ENCODE data around the gene ADGRL2. TPM values are rescaled to one million over a fixed set of nuclear protein-coding genes. Genes with fewer than 3 reads are reported as not detected.

ADGRL2 gene
- total RNA-seq (10 to 100 TPM; 59.4 to 83.5 (median 69.0) TPM), polyA plus RNA-seq (10 to 100 TPM; 55.0 to 66.1 TPM)
- long read RNA-seq, donor 1, partial matches to known transcripts: 2 of 21 reads
- long read RNA-seq, donor 1, other reads (novel, unspliced or antisense): 19 of 21 reads
- long read RNA-seq, donor 2, partial matches to known transcripts: 24 of 24 reads
- long read RNA-seq, donor 2, other reads (novel, unspliced or antisense): 0 of 24 reads
- long read RNA-seq, donor 3, partial matches to known transcripts: 21 of 57 reads
- long read RNA-seq, donor 3, other reads (novel, unspliced or antisense): 36 of 57 reads

DNA sequence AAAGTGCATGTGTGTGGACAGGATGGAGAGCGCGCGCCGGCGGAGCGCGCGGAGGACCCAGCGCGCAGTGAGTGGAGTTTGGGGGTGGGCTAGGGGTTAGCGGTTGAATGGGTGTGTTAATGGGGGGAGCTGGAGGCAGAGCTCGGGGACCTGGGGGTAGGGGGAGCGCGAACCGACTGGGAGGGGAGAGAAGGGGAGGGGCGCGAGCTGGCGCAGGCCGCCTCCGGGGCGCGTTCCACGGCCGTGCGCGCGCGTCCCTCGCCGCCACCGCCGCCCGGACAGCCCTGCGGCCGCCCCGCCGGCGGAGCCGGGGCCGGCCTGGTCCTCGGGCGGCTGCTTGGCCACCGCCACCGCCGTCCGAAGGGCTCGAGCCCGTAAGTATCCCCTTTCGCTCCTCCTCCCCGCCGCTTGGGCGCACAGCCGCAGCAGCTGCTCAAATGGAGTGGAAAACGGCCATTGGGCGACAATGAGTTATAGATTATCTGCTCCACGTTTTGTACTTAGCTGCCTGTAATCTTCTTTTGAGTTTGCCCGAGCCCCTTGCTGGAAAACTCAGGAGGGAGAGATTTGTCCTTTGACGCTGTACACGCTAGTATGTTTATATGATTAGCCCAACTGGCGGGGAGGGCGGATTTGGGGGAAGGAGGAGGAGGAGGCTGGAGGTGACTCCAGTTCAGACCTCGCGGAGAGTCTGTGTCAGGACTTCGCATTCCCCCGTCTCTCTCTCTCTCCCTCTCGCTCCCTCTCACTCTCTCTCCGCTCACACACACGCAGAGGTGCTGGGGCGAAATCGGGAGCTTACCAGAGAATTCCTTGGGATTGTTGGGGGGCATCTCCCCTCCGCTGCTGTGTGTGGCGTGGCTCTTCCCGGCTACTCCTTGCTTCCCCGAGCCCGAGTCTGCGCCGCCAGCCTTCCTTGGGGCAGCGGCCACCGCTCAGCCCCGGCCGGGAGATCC, at the start of gene ADGRL2:
ADGRL2 (plus strand) TSS at position 240 of the 956 bp plus-strand sequence. CDS start 36,051 bp downstream, outside the sequence.
- Histone ChIP-seq H3K4me1 (ENCODE audit: insufficient read depth) (no peaks in the 10 kb centered on the region), H3K4me3 (peak within 1 kb of the TSS; percentile 49), H3K9me3 (no peaks in the 10 kb centered on the region), H3K27ac (peak within 1 kb of the TSS; percentile 92 to 96), H3K36me3 (no peaks in the 10 kb centered on the region), H3K27me3 (no peaks in the 10 kb centered on the region)
- peak; percentile 71 for TF ChIP-seq POLR2A (IDR thresholded peaks at IDR 0.05)
- TF ChIP-seq, protein P1, sequence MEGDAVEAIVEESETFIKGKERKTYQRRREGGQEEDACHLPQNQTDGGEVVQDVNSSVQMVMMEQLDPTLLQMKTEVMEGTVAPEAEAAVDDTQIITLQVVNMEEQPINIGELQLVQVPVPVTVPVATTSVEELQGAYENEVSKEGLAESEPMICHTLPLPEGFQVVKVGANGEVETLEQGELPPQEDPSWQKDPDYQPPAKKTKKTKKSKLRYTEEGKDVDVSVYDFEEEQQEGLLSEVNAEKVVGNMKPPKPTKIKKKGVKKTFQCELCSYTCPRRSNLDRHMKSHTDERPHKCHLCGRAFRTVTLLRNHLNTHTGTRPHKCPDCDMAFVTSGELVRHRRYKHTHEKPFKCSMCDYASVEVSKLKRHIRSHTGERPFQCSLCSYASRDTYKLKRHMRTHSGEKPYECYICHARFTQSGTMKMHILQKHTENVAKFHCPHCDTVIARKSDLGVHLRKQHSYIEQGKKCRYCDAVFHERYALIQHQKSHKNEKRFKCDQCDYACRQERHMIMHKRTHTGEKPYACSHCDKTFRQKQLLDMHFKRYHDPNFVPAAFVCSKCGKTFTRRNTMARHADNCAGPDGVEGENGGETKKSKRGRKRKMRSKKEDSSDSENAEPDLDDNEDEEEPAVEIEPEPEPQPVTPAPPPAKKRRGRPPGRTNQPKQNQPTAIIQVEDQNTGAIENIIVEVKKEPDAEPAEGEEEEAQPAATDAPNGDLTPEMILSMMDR (IDR thresholded peaks at IDR 0.05): no peak
- DNase-seq: peak; percentile 83 to 89 (median 86)
- intact Hi-C loops (cut with DNase I): loop anchor here in 1 of 4 donors (5.0 kb wide), 1 partner anchor 489 kb away; no protein-coding TSS in a partner anchor
- WGBS, 3 donors: 0% methylated on average over 66 to 81 of the region's 81 CpGs

- no peaks in the 10 kb centered on the region for H3K36me3 ChIP-seq
- DNase-seq: no peak
- H3K4me3 ChIP-seq: no peak overlapping the region
- intact Hi-C loops (cut with DNase I): no loop called here
- WGBS, 3 donors: 77 to 94% (median 90%) methylated on average over 2 of the region's 2 CpGs
- TF ChIP-seq EP300 (IDR thresholded peaks at IDR 0.05) (no peak), POLR2A (IDR thresholded peaks at IDR 0.05) (no peak)
- TF ChIP-seq, protein P1 (IDR thresholded peaks at IDR 0.05): no peak
- H3K27ac ChIP-seq: no peak overlapping the region
- H3K9me3 ChIP-seq: no peaks in the 10 kb centered on the region
- no peaks in the 10 kb centered on the region for H3K4me1 ChIP-seq (ENCODE audit: insufficient read depth)
- H3K27me3 ChIP-seq: no peaks in the 10 kb centered on the region
Observed at GRCh38 chr1:81752840-81753239, 47.9 kb upstream of the ADGRL2 start.

GRCh38 chr1:81754424-81754823, 46.3 kb upstream of the ADGRL2 start:
- Histone ChIP-seq H3K4me3 (no peak overlapping the region), H3K36me3 (no peaks in the 10 kb centered on the region), H3K4me1 (ENCODE audit: insufficient read depth) (no peaks in the 10 kb centered on the region), H3K9me3 (no peaks in the 10 kb centered on the region), H3K27me3 (no peaks in the 10 kb centered on the region), H3K27ac (no peak overlapping the region)
- TF ChIP-seq POLR2A (IDR thresholded peaks at IDR 0.05): no peak
- TF ChIP-seq, protein P1 (IDR thresholded peaks at IDR 0.05): no peak
- no peak for TF ChIP-seq EP300 (IDR thresholded peaks at IDR 0.05)
- no peak for DNase-seq
- intact Hi-C loops (cut with DNase I): no loop called here

GRCh38 chr1:81756872-81757271, 43.9 kb upstream of the ADGRL2 start:
- DNase-seq: no peak
- H3K36me3 ChIP-seq: no peaks in the 10 kb centered on the region
- TF ChIP-seq EP300 (IDR thresholded peaks at IDR 0.05) (no peak), POLR2A (IDR thresholded peaks at IDR 0.05) (no peak)
- TF ChIP-seq, protein P1 (IDR thresholded peaks at IDR 0.05): no peak

More at GRCh38 chr1:81756872-81757271, 43.9 kb upstream of the ADGRL2 start:
- Histone ChIP-seq H3K4me1 (ENCODE audit: insufficient read depth) (no peaks in the 10 kb centered on the region), H3K4me3 (no peak overlapping the region), H3K27ac (no peak overlapping the region), H3K27me3 (no peaks in the 10 kb centered on the region), H3K9me3 (no peaks in the 10 kb centered on the region)
- WGBS, 3 donors: 76 to 81% (median 80%) methylated on average over 2 of the region's 2 CpGs
- intact Hi-C loops (cut with DNase I): no loop called here

Measured in ovary (tissue), 10 donors.